CD4-positive, alpha-beta T cell treated with Interleukin-15 for 1 hour (primary cell): Measurements from ENCODE around the gene SLC4A1AP.
A peak's percentile ranks its signal among the peaks of the same experiment; 100 is the strongest.

ENCODE experiments used
- DNase-seq: peaks from one replicate; pipeline ENCODE4 v3.0.0-alpha.2; 2020

Gene SLC4A1AP

DNA sequence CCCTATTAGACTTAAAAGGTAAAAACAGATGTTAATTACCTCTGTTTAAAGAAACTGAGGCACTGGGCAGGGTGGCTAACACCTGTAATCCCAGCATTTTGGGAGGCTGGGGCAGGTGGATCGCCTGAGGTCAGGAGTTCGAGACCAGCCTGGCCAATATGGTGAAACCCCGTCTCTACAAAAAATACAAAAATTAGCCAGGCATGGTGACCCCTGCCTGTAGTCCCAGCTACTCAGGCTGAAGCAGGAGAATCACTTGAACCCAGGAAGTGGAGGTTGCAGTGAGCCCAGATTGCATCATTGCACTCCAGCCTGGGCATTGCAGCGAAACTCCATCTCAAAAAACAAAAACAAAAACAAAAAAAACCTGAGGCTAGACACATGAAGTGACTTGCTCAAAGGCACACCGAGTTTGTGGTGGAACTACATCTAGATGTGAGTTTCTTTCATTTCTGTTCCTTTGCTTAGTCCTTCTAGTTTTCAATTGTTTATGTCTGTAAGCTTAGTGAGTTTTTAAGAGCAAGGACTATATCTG lies 40.7 kb downstream of the SLC4A1AP start:
- no peak for DNase-seq

DNA sequence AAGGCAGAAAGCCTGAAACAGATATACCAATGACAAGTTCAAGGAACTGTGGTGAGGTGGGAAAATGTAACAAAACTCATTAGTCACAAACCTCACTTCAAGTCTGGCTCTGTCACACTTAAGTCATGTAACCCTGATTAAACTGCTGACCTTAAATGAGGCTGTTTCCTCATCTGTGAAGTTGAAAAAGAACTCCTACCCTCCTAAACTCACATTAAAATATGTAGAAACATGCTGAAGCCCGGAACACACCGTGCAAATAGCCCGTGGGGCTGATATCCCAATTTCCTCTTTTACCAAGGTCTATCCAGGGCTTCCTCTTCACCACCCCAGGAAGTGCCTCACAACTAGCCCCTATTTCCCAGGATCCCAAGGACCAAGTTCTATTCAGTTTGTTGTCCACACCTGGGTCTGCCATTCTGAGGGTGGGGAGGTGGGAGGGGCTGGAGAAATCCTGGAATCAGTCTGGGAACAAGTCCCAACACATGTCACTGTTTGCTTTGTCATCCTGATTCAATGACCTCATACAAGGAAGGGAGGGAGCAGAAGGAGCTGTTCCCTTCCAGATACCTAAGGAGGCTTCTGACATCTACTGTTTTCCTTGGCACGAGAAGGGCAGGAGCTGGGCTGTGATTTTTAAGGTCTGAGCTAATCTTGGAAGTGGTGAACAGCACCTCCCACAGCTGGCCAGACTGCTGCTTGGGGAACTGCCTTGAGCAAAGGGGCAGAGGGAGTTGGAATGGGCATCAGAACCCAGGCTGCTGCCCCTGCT lies 42.3 kb downstream of the SLC4A1AP start:
- no peak for DNase-seq

- no peak for DNase-seq
These were observed 44.0 kb downstream of the SLC4A1AP start for GRCh38 chr2:27707462-27708256.

DNA sequence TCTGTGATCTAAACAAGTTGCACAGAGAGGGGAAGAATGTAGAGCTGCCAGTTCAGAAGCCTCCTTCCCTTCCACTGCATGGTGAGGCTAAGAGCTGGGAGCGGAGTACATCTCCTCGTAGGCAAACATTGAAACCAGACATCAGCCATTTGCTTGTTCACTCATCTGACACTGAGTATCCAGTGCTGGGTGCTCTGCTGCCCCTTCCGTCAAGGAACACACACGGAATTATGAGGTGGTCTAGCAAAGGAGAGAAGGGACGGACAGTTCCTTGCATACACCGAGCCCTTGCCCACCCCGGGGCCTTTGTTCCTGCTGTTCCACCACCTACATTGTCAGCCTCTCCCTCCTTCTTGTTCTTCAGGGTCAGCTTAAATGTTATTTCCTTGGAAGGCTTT lies 44.6 kb downstream of the SLC4A1AP start:
- no peak for DNase-seq

- DNase-seq = no peak
These were observed 45.0 kb downstream of the SLC4A1AP start for GRCh38 chr2:27708666-27709065.

DNA sequence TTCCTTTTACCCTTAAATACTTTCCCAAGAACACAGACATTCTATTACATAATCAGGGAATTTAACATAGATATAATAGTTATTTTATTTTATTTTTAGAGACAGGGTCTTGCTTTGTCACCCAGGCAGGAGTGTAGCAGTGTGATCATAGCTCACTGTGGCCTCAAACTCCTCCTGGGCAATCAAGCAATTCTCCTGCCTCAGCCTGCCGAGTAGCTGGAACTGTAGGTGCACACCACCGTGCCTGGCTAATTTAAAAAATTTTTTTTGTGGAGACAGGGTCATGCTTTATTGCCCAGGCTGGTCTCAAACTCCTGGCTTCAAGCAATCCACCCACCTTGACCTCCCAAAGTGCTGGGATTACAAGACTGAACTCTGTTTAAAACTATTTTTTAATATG lies 45.6 kb downstream of the SLC4A1AP start:
- DNase-seq = no peak

DNA sequence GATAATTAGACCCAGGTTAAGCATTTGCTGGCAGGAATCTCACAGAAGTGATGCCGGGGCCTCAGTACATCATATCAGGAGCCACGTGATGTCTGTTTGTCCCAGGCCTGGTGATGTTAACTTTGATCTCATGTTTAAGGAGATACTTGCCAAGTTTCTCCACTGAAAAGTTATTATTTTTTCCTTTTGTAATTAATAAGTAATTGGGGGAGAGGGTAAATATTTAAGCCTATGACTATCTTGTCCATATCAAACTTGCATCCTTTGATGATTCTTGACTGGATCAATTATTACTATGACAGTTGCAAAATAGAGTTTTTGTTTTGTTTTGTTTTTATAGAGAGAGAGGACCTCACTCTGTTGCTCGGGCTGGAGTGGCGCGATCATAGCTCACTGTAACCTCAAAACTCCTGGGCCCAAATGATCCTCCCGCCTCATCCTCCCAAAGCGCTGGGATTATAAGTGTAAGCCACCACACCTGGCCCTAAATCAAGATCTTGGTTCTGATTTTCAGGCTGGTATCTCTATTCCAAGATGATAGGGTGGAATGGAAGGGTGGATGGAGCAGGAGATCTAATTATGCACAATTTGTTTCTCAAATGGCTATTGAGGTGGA lies 46.4 kb downstream of the SLC4A1AP start:
- DNase-seq = no peak

DNA sequence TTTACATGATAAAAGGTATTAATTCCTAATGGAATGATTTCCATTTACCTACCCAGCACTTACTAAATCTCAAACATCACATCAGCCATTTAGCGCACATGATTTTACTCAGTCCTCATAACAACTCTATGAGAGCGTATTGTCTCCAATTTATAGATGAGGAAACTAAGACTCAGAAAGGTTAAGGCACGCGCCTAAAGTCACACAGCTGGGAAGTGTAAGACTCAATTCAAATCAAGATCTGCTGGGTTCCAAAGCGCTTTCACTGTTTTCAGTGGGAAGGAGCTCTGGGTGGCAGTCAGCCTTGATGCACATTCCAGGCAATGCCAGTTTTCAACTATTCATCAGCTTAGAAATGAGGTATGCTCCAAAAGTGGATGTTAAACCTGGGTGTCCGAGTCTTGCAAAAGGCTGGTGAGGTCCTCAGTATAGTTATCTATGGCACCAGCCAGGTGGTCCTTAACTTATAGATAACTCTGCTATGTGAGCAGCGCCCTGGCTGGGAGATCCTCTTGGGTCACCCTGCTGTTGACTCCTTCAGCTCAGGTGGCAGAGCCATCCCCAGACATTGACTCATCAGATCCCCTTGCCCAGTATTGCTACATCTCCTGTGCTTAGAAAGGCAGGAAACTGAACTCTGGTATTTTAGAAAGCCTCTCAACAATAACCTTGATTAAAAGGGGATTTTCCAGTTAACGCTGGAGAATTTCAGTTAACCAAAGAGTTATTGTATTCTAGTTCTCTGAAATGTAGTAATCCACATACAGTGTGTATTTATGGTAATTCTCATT lies 47.1 kb downstream of the SLC4A1AP start:
- no peak for DNase-seq

- no peak for DNase-seq
These were observed 48.1 kb downstream of the SLC4A1AP start for GRCh38 chr2:27711804-27712203.

DNA sequence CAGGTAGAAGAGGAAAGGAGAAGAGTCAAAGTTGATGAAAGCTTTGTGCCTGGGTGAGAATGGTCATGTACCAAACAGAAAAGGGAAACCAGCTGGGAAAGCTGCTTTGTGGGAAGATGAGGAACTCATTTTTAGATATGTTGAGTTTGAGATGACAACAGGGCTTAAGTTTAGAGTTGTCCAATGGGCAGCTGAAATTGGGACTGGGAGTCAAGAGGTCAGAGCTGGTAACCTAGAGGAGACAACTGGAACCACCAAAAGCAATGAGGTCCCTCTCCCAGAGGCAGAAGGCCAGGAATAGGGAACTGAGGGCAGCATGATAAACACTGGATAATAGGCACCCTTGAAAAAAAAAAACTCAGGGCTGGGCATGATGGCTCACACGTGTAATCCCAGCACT lies 48.8 kb downstream of the SLC4A1AP start:
- no peak for DNase-seq

- DNase-seq = no peak
These were observed 49.5 kb downstream of the SLC4A1AP start for GRCh38 chr2:27713201-27713600.

DNA sequence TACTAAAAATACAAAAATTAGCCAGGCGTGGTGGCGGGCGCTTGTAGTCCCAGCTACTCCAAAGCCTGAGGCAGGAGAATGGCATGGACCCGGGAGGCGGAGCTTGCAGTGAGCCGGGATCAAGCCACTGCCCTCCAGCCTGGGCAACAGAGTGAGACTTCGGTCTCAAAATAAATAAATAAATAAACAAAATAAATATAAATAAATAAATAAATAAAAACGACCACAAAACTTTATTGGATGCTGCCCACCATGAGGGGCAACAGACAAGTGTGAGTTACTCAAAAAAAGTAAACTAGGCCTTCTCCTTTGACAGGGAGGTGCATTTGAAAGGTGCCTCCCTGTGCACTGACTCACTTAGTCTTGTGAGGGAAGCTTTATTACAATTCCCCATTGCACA lies 50.4 kb downstream of the SLC4A1AP start:
- no peak for DNase-seq

DNA sequence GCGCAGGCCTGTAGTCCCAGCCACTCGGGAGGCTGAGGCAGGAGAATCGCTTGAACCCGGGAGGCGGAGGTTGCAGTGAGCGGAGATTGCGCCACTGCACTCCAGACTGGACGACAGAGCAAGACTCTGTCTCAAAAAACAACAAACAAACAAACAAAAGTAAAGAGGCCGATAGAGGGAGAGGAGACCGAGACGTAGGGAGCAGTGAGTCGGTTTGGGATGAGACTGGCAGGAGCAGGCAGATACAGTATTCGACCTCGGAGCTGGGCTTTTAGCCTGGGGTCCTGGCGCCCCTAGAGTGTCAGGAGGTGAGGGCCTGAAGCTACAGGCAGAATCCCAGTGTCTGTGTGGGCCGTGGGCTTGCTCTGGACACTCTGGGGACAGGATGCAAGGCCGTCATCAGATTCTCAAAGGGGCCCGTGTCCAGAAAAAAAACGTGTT lies 51.2 kb downstream of the SLC4A1AP start:
- DNase-seq = no peak

DNA sequence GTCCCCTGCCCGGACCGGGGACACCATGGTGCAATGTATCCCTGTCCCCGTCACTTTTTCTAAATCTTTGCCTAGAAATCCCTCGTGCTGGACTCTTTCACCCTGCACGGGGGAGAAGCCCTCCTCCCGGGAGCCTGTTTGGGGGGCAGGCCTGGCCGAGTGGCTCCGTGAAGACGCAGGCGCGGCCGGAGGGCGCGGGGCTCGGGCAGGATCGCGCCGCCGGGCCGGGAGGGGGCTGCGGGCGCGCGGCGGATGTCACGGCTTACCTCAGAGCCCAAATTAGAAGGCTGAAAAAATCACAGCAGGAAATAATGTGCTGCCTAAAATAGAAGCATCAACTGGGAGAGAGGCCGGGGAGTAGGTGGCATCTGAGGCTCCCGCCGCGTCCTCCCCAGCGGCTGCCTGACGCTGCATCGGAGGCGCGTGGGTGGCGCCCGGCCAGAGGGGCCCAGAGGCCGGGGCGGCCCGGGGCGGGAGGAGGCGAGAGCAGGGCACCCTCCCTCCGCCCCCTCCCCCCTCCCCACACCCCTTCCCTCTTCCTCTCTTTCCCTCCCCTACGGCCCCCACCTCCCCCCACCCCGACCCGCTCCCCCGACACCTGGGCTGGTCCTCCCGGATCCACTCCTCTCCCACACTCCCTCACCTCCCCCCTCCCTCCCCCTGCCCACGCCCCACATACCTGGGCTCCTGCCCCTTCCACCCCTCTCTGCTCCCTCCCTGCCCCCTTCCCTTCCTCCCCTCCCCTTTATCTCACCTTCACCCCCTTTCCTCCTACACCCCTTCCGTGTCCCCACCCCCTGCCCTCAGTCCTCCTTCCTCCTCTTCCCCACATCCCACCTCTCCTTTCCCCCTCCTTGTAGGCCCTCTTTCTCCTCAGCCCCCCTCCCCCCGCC lies 51.9 kb downstream of the SLC4A1AP start:
- DNase-seq = no peak

DNA sequence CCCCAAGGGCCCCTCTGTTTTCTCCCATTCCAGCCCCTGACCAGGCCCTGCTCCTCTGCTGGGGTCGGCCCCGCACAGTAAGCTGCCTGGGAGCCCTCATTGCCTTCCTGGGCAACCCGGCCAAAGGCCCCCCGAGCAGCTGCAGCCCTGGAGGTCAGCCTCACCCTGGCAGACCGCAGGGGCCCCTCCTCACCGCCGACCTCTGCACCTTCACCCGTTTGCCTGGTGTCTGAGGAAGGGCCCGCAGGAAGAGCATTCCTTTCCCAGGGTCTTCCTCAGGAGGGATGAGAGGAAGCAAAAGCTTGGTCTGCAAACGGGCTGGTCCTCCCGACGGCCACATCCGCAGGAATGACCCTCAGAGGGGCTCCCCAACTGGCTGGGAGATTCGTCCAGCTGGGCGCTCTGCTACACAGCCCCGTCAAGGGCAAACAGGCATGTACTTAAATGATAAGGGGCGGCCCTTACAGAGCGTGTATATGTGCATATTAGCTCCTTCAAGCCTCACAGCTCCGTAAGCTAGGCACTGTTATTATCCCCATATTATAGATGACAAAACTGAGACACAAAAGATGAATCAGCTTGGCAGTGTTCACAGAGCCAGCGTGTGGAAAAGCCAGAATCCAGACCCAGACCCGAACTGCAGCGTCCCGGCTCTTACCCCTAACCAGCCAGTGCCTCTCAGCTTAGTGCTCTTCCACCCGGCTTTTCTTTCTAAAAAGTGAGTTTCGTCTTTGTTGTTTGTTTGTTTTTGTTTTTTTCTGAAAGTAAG lies 52.8 kb downstream of the SLC4A1AP start:
- no peak for DNase-seq

DNA sequence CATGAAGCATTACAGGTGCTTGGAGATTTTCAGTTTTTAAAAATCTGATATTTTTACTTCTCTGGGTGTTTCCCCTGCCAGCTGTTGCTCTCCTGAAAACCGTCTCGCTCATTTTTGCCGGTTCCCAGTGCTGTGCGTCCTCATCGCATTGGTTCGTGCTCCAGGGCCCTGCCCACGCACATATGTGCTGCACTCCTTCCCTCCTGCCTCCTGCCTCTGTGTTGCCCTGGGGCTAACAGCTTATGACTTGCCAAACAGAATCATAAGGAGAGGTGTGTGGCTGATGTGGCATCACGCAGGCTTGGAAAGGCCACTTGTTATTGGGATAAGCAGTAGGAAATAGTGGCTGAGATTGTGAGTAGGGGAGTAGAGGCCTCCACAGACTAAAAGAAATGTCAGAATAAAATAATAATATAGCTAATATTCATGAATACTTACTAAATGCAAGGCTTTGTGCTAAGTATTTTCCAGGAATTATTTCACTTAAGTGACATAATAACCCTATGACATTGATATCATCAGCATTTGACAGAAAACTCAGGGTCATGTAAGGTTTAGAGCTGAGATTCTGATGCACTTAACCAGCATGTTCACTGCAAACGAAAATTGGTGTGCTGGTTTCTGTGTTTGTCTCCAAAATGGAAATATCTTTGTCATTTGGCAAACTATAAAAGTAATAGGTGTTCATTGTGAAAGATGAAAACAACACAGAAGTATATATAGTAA lies 53.5 kb downstream of the SLC4A1AP start:
- no peak for DNase-seq

DNA sequence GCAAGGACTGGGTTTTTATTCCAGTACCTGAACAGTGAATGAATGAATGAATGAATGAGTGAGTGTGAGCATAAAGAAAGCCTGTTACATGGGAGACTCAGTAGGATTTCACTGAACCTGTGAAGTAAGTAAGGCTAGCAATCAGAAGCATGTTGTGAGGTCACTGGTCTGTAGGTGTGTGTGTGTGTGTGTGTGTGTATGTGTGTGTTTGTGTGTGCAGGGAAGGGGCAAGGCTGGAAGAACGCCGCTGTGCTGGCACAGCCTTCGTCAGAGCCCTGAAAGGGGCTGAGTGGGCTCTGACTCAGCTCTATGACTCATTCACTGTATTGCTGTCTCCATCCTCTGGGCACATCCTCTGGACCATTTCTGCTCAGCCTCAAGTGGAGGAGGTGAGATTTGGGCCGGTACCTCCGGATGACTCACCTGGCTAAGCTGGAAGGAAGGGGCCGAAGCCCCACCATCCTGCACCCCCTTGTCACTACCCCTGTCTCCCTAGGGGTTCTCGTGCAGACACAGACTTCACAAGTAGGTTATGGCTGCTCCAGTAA lies 56.4 kb downstream of the SLC4A1AP start:
- peak; percentile 67 for DNase-seq

- no peak for DNase-seq
These were observed 57.6 kb downstream of the SLC4A1AP start for GRCh38 chr2:27721335-27721734.

- DNase-seq = no peak
These were observed 58.3 kb downstream of the SLC4A1AP start for GRCh38 chr2:27721884-27722485.
